Ammon's horn (tissue), 1 donor: Measurements from ENCODE around the gene TSPAN5.

Experiments used
- DNase-seq: peaks from one replicate; pipeline ENCODE4 v3.0.0-alpha.2; 2016; ENCODE audit warnings: low spot score

TSPAN5 gene

GRCh38 chr4:98673288-98673644, 14.9 kb upstream of the TSPAN5 start:
- no peak for DNase-seq

DNA sequence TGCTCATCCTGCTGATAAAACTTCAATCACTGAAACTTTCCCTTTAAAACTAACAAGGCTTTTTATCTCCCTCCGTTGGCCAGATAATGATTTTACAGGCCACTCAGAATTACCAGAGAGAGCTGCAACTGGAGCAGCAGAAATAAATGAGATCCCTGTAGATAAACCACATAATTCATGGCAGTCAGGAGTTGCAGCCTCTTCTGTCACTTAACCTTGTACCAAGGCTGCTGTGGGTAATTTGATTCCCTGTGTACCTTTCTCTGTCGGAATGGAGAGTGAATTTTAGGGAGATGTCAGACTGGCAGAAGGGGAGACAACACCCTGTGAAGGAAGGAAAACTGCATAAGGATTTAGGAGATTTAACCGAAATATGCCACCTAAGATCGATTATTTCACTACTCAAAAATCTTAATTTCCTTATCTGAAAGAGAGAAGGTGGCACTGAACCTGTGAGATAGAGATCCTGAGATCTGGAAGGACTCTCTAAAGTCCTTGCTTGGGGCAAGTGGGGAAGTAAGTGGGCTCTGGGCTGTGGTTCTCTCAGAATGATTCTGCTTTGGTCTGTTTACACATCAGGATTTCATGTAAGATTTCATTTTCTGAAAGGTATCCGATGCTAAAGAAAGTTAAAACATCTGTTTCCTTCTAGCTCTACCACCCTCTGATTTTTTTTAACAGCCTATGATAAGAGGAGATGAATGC, 14.3 kb upstream of the TSPAN5 start:
- no peak for DNase-seq

- no peak for DNase-seq
Observed at GRCh38 chr4:98671131-98671530, 12.7 kb upstream of the TSPAN5 start.

DNA sequence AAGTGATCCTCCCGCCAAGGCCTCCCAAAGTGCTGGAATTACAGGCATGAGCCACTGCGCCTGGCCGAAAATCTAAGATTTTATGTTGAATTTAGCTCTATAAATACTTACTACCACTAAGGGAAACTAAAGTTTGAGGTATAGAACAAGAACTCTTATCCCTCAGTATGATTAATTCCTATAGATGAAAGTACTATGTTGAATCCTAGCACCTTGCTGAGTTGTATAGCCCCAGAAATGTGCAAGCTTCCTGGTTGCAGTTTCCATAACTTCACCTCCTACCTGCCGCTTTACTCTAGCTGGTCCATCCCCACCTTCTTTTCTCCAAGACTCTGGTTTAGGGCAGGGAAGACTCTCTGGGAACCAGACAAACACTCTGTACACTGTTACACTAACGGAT, 11.8 kb upstream of the TSPAN5 start:
- no peak for DNase-seq

- no peak for DNase-seq
Observed at GRCh38 chr4:98669577-98669976, 11.2 kb upstream of the TSPAN5 start.

- DNase-seq = no peak
Observed at GRCh38 chr4:98664959-98665358, 6.5 kb upstream of the TSPAN5 start.

DNA sequence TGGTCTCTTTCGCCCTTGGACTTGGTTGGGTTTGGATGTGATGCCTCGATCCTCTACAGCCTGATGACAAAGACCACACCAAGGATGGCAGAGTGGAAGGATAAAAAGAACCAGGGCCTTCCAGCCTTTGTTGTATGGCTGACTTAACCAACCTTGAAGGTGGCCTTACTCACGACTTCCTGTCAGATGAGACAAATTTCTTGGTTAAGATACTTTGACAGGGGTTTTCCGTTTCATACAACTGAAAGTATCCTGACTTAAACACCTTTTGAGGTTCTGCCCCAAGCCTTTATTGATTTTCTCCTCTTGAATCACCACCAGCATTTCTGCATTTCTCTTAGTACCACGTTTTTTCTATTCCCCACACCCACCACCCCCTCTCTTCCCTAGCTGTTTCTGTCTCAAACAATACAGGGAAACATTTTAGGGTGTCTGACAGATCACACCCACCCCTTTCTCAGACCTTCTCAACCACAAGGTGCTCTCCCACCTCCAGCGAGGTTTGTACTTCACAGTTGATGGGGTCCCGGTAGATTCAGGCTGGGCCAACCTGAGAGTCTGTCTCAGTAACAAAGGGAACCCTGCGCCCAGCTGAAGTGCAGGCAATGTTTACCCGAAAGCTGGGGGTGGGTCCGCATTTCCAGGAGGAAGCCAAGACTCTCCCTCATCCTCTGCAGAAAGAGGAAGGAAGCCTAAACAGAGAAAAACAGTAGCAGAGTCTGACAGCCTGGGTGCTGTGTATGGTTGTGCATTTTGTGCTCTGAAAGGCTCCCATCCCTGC, 5.0 kb upstream of the TSPAN5 start:
- DNase-seq = no peak

GRCh38 chr4:98662626-98663225, 4.3 kb upstream of the TSPAN5 start:
- no peak for DNase-seq

- no peak for DNase-seq
Observed at GRCh38 chr4:98662055-98662453, 3.6 kb upstream of the TSPAN5 start.

- no peak for DNase-seq
Observed at GRCh38 chr4:98661371-98662054, 3.1 kb upstream of the TSPAN5 start.

- no peak for DNase-seq
Observed at GRCh38 chr4:98659741-98660462, 1.5 kb upstream of the TSPAN5 start.

GRCh38 chr4:98659106-98659592, 738 bp upstream of the TSPAN5 start:
- DNase-seq = no peak

- DNase-seq = peak; percentile 93
Observed at GRCh38 chr4:98657531-98658286, 702 bp downstream of the TSPAN5 start.

- no peak for DNase-seq
Observed at GRCh38 chr4:98656886-98657285, 1.5 kb downstream of the TSPAN5 start.

DNA sequence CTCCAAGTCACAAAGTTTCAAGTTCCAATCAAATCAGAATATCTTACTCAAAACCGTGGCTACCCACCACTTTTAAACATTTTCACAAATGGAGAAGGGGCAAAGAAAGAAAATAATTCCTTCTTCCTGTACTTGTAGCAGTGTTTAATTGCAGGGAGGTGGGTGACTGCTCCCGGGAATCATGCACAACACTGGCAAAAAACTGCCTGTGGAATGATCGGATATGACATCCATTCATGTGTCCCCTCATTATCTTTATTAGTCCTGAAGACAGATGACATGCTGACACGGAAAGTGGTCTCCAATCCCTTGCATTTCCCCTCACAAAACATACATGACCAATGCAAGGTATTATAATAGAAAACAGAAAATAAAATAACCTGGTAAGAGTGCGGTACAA, 2.0 kb downstream of the TSPAN5 start:
- DNase-seq = no peak

GRCh38 chr4:98653890-98654867, 4.2 kb downstream of the TSPAN5 start:
- no peak for DNase-seq

GRCh38 chr4:98652996-98653395, 5.4 kb downstream of the TSPAN5 start:
- DNase-seq = no peak

DNA sequence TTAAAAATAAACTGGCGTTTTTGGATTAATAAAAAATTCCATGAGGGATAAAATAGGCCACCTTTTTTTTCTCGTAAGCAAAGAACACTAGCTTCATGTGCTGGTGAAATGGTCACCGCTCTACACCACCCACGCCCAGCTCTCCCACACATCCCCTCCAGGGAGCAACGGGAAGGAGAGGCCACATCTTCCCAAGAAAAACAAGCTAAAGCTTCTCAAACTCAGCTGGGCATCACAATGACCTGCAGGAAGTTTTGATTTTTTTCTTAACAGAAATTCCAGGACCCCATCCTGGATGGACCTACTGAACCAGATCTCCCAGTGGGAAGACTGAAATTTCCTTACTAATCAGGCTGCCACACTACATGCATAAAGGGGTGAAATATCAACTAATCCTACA, 9.8 kb downstream of the TSPAN5 start:
- no peak for DNase-seq

GRCh38 chr4:98646422-98646821, 12.0 kb downstream of the TSPAN5 start:
- DNase-seq = no peak

DNA sequence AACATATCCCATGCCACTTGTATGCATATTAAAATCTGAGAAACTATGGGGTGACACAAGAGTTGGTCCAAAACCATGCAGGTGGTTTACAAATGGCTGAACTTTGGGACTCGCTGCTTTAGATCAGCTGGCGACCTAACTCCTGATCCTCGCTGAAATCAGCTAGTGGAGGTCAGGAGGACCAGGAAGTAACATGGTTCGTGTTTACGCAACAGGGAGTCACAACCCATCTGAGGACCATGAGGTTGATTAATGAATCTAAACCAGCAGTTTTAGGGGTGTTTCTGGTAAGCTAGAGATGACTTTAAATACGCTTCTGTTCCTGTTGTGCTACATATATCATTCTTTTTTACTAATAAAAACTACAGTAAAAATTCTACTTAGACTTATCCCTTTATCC, 12.9 kb downstream of the TSPAN5 start:
- DNase-seq = no peak
